Stimulated activated CD8-positive, alpha-beta memory T cell treated with anti-CD3 and anti-CD28 coated beads, Interleukin-4, amount 100 ng/mL, for 48 hours (primary cell): ENCODE data around the gene SMG1.
"Not testable (repeated sequence)": the region's sequence is repeated elsewhere in the genome, so short reads cannot be mapped to it uniquely, and the experiment has no call there.

ENCODE experiments used
- DNase-seq: peaks from one replicate; pipeline ENCODE4 v3.0.0-alpha.2; 2020

SMG1 gene

GRCh38 chr16:18757960-18758660, 168.1 kb downstream of the SMG1 start:
- not testable (repeated sequence) for DNase-seq

GRCh38 chr16:18756639-18757038, 169.6 kb downstream of the SMG1 start:
- not testable (repeated sequence) for DNase-seq
